Left lung (tissue), 10 donors: ENCODE data around the gene ZCCHC24. TPM values are rescaled to one million over a fixed set of nuclear protein-coding genes. Genes with fewer than 3 reads are reported as not detected.

ENCODE experiments used
- ATAC-seq: fragments of 200-7000 bp; cut with Tn5 transposase; one replicate; pipeline ENCODE4 v1.9.1; 2020; ENCODE audit warnings: moderate library complexity
- DNase-seq, 4 donors: peaks; one replicate each; pipeline ENCODE4 v3.0.0-alpha.2; 2013 to 2020
- H3K27ac ChIP-seq, 2 donors: fragments of 200-600 bp; sonication (generic) in 1 of 2; one replicate each; pipeline versions ENCODE4 v1.5.0 to v1.8.0; 2020 to 2021
- H3K27me3 ChIP-seq, 2 donors: fragments of 200-600 bp; sonication (generic) in 1 of 2; one replicate each; pipeline versions ENCODE4 v1.5.0 to v1.8.0; 2020 to 2021
- H3K36me3 ChIP-seq, 2 donors: fragments of 200-600 bp; sonication (generic) in 1 of 2; one replicate each; pipeline versions ENCODE4 v1.5.0 to v1.8.0; 2020 to 2021
- H3K4me1 ChIP-seq, 2 donors: fragments of 200-600 bp; one replicate each; pipeline ENCODE4 v1.8.0; 2021
- H3K4me3 ChIP-seq, 2 donors: fragments of 200-600 bp; sonication (generic) in 1 of 2; one replicate each; pipeline versions ENCODE4 v1.5.0 to v1.8.0; 2020 to 2021; ENCODE audit warnings: mild to moderate bottlenecking in 1 of 2
- H3K9me3 ChIP-seq, 2 donors: fragments of 200-600 bp; sonication (generic) in 1 of 2; one replicate each; pipeline versions ENCODE4 v1.5.0 to v1.8.0; 2020 to 2021
- intact Hi-C, 2 donors: fragments of 100-400 bp; cut with DNase I; formaldehyde crosslinking; loops; one replicate each; pipeline versions ENCODE4 v1.11.2 to v1.14.2; 2022
- polyA plus RNA-seq, 6 donors: library from polyadenylated mRNA; unstranded; fragments of 120-200 nt; gene quantifications; one replicate each; pipeline ENCODE4 v1.2.1, GENCODE V29; 2013; ENCODE audit not compliant: insufficient read length in 6 of 6
- total RNA-seq, 2 donors: library from RNA; stranded (reverse); fragmentation: NEBNext Ultra II Directional; extraction: Animal tissue kit (Norgen Biotek cat#: 25700); gene quantifications; one replicate each; pipeline ENCODE4 v1.2.1, GENCODE V29; 2021
- TF ChIP-seq, protein P1 (sequence below), 2 donors: fragments of 200-600 bp; sonication (generic) in 1 of 2; IDR thresholded peaks; one replicate each; pipeline versions ENCODE4 v1.5.0 to v1.8.0; 2021; ENCODE audit warnings: antibody characterized with exemption in 2 of 2
- donor health status: DM: no; HTN: yes; CAD: no.
- donor health status: DM: no; HTN: no; CAD: no.

The ZCCHC24 gene
- total and polyA plus RNA-seq, 8 donors = 28.9 to 48.3 (median 37.1) TPM

DNA sequence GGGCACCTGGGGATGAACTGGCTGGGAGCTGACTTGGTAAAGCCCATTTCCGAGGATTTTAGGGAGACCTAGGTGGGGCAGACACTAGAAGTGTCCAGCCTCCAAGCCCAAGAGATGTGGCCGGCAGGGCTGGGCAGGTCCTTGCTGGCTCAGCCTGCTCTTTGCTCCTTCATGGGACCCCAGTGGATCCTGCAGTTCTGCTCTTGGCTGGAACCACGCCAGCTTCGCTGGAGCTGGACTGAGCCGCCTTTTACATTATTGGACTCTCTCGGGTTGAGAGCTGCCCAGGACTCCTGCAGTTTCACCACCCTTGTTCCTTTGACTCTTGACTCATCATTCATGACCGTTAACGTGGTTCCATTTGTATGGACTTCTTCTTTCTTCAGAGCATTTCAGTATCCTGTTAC, 92.4 kb downstream of the ZCCHC24 start:
- DNase-seq = no peak
- Histone ChIP-seq H3K4me1 (peaks cover 10 to 83% of the 10 kb centered on the region in 2 donors), H3K9me3 (no peaks in the 10 kb centered on the region), H3K27me3 (no peaks in the 10 kb centered on the region), H3K36me3 (peaks cover 0 to 74% of the 10 kb centered on the region in 2 donors), H3K27ac (peak overlapping the region in 1 of 2 donors; percentile 61), H3K4me3 (no peak overlapping the region)
- intact Hi-C loops = no loop called here
- TF ChIP-seq, protein P1, sequence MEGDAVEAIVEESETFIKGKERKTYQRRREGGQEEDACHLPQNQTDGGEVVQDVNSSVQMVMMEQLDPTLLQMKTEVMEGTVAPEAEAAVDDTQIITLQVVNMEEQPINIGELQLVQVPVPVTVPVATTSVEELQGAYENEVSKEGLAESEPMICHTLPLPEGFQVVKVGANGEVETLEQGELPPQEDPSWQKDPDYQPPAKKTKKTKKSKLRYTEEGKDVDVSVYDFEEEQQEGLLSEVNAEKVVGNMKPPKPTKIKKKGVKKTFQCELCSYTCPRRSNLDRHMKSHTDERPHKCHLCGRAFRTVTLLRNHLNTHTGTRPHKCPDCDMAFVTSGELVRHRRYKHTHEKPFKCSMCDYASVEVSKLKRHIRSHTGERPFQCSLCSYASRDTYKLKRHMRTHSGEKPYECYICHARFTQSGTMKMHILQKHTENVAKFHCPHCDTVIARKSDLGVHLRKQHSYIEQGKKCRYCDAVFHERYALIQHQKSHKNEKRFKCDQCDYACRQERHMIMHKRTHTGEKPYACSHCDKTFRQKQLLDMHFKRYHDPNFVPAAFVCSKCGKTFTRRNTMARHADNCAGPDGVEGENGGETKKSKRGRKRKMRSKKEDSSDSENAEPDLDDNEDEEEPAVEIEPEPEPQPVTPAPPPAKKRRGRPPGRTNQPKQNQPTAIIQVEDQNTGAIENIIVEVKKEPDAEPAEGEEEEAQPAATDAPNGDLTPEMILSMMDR (IDR thresholded peaks at IDR 0.05) = no peak
- no peak for ATAC-seq

DNA sequence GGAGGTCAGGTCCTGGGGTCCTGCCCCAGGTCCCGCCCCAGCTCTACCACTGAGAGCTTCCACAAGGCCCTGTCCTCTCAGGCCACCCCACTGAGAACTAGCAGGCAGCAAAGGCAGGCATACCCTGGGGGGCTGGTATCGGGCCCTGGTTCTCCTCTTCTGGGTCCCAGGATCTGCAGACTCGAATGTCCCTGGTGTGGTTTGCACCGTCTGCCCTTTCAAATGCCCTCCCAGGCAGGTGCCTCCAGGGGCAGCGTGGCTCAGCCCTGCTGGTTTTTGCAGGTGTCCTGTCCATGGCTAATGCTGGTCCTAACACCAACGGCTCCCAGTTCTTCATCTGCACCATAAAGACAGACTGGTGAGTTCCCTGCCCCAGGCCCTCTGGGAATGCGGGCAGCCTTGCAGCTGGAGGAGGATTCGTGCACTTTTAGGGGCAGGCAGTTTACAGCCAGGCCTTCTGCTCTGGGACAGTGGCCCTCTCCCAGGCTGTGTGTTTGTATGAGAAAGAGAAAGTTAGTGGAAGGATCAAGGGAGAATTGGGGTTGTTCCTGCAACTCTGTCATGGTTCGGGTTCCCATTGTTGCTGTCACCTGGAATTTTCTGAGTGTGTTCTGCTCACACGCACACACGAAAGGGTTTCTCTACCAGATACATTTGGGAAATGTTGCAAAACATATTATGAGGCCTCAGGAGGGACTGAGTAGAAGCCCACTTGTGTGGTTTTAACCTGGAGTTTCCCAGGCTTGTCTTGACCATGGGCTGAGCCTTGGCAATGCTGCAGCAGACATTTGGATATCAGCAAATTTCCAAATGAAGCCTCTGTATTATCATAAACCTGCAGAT, 93.2 kb downstream of the ZCCHC24 start:
- DNase-seq = no peak
- peak overlapping the region in 1 of 2 donors; percentile 61 for H3K27ac ChIP-seq
- H3K9me3 ChIP-seq = no peaks in the 10 kb centered on the region
- intact Hi-C loops = no loop called here
- peaks cover 0 to 74% of the 10 kb centered on the region in 2 donors for H3K36me3 ChIP-seq
- no peak for ATAC-seq
- H3K4me3 ChIP-seq = no peak overlapping the region
- TF ChIP-seq, protein P1 (IDR thresholded peaks at IDR 0.05) = no peak
- H3K27me3 ChIP-seq = no peaks in the 10 kb centered on the region
- peaks cover 10 to 83% of the 10 kb centered on the region in 2 donors for H3K4me1 ChIP-seq

DNA sequence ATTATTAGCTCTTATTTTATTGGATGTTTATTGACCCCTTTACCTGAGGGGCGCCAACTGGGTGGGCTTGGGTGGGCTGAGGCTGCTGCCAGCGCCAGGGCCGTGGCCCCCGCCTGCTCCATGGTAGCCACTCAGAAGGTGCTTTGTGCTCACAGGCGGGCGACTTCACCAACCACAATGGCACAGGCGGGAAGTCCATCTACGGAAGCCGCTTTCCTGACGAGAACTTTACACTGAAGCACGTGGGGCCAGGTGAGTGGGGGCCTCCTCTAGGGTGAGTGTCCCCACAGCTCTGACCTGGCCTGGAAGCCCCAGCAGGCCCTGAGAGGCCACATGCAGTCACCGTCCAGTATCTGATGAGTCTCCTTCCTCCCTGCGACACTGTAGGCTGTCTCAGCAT, 94.1 kb downstream of the ZCCHC24 start:
- H3K4me1 ChIP-seq = peaks cover 10 to 91% of the 10 kb centered on the region in 2 donors
- H3K4me3 ChIP-seq = no peak overlapping the region
- no peaks in the 10 kb centered on the region for H3K27me3 ChIP-seq
- intact Hi-C loops = no loop called here
- peaks cover 0 to 74% of the 10 kb centered on the region in 2 donors for H3K36me3 ChIP-seq
- ATAC-seq (no peak), DNase-seq (no peak)
- TF ChIP-seq, protein P1 (IDR thresholded peaks at IDR 0.05) = no peak
- H3K9me3 ChIP-seq = no peaks in the 10 kb centered on the region
- H3K27ac ChIP-seq = no peak overlapping the region

DNA sequence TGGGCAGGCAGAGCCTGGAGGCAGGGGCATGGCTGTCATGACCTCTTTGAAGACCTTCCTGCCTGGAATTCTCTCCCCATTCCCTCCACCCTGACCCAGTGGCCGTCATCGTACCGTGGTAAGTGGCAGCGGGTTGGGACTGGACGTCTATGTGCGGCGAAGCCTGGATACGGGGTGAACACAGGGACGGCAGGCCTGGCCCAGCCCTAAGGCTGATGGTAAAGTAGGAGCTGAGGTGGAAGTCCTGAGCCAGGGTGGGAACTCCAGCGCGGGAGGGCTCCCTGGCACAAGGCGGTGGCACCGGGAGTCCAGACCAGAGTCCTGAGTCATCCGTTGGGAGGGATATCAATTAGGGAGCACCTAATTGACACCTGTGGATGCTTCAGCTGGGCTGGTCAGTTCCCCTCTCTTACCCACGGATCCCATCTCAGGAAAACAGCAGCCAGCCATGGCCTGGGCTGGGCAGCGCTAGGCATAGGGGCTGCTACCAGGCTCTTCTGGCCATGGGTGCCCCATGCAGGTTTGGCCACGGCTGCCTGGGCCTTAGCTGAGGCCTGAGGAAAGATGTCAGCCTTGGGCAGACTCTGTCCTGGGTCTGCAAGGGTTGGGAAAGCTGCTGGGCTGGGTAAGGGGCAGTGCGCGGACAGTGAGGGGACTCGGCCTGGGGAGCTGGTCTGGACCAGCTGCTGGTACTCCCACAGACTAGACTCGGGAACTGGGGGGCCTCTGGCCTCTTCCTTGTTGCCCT, 94.8 kb downstream of the ZCCHC24 start:
- no peak for DNase-seq
- Histone ChIP-seq H3K4me1 (peaks cover 10 to 89% of the 10 kb centered on the region in 2 donors), H3K27me3 (no peaks in the 10 kb centered on the region), H3K36me3 (peaks cover 0 to 69% of the 10 kb centered on the region in 2 donors), H3K27ac (no peak overlapping the region), H3K9me3 (no peaks in the 10 kb centered on the region), H3K4me3 (peak overlapping the region in 1 of 2 donors; percentile 94)
- intact Hi-C loops = no loop called here
- TF ChIP-seq, protein P1 (IDR thresholded peaks at IDR 0.05) = no peak
- ATAC-seq = no peak
